Loucy (cell line): ENCODE measurements around the gene TMEM253.

ENCODE experiments used
- CTCF ChIP-seq: fragments of 200-600 bp; sonication (generic); conservative IDR thresholded peaks from 2 replicates; pipeline ENCODE4 v1.5.1; 2014; ENCODE audit warnings: mild to moderate bottlenecking, antibody characterized with exemption, low read length
- EZH2phosphoT487 ChIP-seq: fragments of 200-600 bp; IDR thresholded peaks from 2 replicates; pipeline ENCODE4 v1.6.1; 2018; ENCODE audit warnings: antibody characterized with exemption, mild to moderate bottlenecking, moderate library complexity, borderline replicate concordance

DNA sequence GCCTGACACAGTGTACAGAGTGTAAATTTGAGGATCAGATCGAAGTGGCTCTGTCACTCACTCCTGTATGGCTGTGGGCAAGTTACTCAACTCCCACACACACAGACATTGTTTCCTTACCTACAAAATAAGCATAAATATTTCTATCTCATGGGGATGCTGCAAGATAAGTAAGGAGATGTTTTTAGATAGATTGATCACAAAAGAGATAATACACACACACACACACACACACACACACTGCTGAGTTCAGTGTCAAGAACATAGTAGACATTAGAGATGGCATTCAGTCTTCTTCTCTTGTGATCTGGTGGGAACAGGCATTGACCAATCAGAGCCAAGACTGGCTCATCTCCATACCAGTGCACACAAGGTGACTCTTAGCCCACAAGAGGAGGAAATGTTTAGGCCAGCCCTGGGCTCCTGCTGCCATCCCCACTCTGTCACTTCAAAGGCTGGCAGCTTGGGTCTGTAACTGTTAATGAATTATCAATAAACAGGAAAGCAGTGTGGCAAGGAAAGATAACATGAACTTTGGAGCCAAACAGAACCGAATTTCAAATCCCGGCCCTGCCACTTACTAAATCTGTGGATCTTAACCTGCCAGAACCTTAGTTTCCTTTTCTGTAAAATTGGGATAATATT is 46.6 kb upstream of the TMEM253 start:
- TF ChIP-seq CTCF (no peak), EZH2phosphoT487 (no peak)
